ENCODE data around the gene RMND5B.

DNA sequence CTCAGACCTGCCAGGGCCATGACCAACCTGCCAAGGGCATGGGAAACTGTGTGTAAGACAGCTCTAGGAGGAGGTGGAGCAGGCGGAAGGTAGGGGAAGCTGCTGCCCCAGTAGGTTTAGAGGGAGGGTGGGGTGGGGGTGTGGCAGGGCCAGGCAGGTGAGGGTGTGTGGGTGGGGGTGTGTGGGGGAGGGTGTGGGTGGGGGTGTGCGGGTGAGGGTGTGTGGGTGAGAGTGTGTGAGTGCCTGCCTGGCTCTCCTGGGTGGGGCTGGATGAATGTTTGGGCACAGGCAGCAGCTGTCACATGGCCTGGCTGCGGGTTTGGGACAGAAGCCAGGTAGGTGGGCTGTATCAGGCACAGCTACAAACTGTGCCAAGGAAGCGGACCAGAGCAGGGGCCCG lies 26.3 kb upstream of the RMND5B start:
- TF ChIP-seq, protein P1, sequence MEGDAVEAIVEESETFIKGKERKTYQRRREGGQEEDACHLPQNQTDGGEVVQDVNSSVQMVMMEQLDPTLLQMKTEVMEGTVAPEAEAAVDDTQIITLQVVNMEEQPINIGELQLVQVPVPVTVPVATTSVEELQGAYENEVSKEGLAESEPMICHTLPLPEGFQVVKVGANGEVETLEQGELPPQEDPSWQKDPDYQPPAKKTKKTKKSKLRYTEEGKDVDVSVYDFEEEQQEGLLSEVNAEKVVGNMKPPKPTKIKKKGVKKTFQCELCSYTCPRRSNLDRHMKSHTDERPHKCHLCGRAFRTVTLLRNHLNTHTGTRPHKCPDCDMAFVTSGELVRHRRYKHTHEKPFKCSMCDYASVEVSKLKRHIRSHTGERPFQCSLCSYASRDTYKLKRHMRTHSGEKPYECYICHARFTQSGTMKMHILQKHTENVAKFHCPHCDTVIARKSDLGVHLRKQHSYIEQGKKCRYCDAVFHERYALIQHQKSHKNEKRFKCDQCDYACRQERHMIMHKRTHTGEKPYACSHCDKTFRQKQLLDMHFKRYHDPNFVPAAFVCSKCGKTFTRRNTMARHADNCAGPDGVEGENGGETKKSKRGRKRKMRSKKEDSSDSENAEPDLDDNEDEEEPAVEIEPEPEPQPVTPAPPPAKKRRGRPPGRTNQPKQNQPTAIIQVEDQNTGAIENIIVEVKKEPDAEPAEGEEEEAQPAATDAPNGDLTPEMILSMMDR (IDR thresholded peaks at IDR 0.05; ENCODE audit: low read depth, low read length, poor library complexity, severe bottlenecking) = no peak
- TF ChIP-seq EZH2phosphoT487 (IDR thresholded peaks at IDR 0.05; ENCODE audit: borderline replicate concordance, low read length) = no peak

Measured in DOHH2 (cell line).